K562 (cell line): ENCODE results near the gene ODAD3. TPM values are rescaled to one million over a fixed set of nuclear protein-coding genes. Genes with fewer than 3 reads are reported as not detected.
A peak's percentile ranks its signal among the peaks of the same experiment; 100 is the strongest.

ENCODE experiments used
- CHD1 ChIP-seq: fragments of 200-600 bp; sonication (generic); IDR thresholded peaks from one replicate; pipeline ENCODE4 v1.6.1; 2012; ENCODE audit warnings: mild to moderate bottlenecking, moderate library complexity, low read length, inconsistent platforms
- CTCFL ChIP-seq: IDR thresholded peaks from 2 replicates; pipeline ENCODE4 v1.6.1; 2011; ENCODE audit warnings: borderline replicate concordance, low read depth, mild to moderate bottlenecking, moderate library complexity, low read length; ENCODE audit not compliant: insufficient read depth, poor library complexity, severe bottlenecking
- ELF2 ChIP-seq: fragments of 250-450 bp; sonication (Bioruptor Pico); IDR thresholded peaks from 2 replicates; pipeline ENCODE4 v1.5.0; 2021; ENCODE audit warnings: mild to moderate bottlenecking
- IRF2 ChIP-seq: sonication (generic); formaldehyde crosslinking; IDR thresholded peaks from 2 replicates; pipeline ENCODE4 v1.8.1; 2022; ENCODE audit warnings: mild to moderate bottlenecking, missing genetic modification reagents
- KLF16 ChIP-seq: IDR thresholded peaks from 2 replicates; pipeline ENCODE4 v1.6.1; 2016; ENCODE audit warnings: antibody characterized with exemption
- MLX ChIP-seq, 2 experiments: fragments of 450-650 bp in 1 of 2; sonication (generic) in 1 of 2; formaldehyde crosslinking; conservative IDR thresholded peaks; 2 replicates each; pipeline versions ENCODE4 v1.4.0 to v1.8.1; 2020 to 2022; ENCODE audit warnings: mild to moderate bottlenecking in 1 of 2, missing genetic modification reagents in 1 of 2
- NEUROD1 ChIP-seq: fragments of 150-350 bp; IDR thresholded peaks from 2 replicates; pipeline ENCODE4 v1.6.1; 2014; ENCODE audit warnings: borderline replicate concordance, low read length, low read depth; ENCODE audit not compliant: partially characterized antibody
- PHB ChIP-seq: fragments of 250-450 bp; sonication (Bioruptor Pico); IDR thresholded peaks from 2 replicates; pipeline ENCODE4 v1.5.0; 2021
- RBFOX2 ChIP-seq: fragments of 200-400 bp; formaldehyde crosslinking; IDR thresholded peaks from 2 replicates; pipeline ENCODE4 v1.6.1; 2017; ENCODE audit warnings: low read depth, mild to moderate bottlenecking, low read length, moderate library complexity
- RCOR1 ChIP-seq, 2 experiments: IDR thresholded peaks; 2 replicates each; pipeline ENCODE4 v1.6.1; 2012; ENCODE audit warnings: low read depth in 2 of 2, low read length in 2 of 2, borderline replicate concordance in 1 of 2, improper control_type of control experiment in 1 of 2
- RERE ChIP-seq: sonication (generic); formaldehyde crosslinking; IDR thresholded peaks from 2 replicates; pipeline ENCODE4 v1.8.0; 2023; ENCODE audit warnings: missing genetic modification reagents, mild to moderate bottlenecking, borderline replicate concordance
- SRSF7 ChIP-seq: fragments of 200-400 bp; formaldehyde crosslinking; optimal IDR thresholded peaks from 2 replicates; pipeline ENCODE3; 2017; ENCODE audit warnings: mild to moderate bottlenecking, low read depth, low read length
- TOE1 ChIP-seq, 2 experiments: fragments of 450-650 bp in 1 of 2; sonication (generic) in 1 of 2; formaldehyde crosslinking in 1 of 2; IDR thresholded peaks; 2 replicates each; pipeline versions ENCODE4 v1.7.1 to v1.8.0; 2016 to 2022; ENCODE audit warnings: borderline replicate concordance in 2 of 2, mild to moderate bottlenecking in 2 of 2, antibody characterized with exemption in 1 of 2, inconsistent platforms in 1 of 2, low read depth in 1 of 2, missing genetic modification reagents in 1 of 2, moderate library complexity in 1 of 2
- ZBTB9 ChIP-seq: fragments of 450-650 bp; formaldehyde crosslinking; IDR thresholded peaks from 2 replicates; pipeline ENCODE4 v1.4.0; 2020; ENCODE audit warnings: mild to moderate bottlenecking, moderate library complexity
- ZNF274 ChIP-seq: IDR thresholded peaks from 2 replicates; pipeline ENCODE4 v1.6.1; 2011; ENCODE audit warnings: low read depth, mild to moderate bottlenecking, low read length, moderate library complexity, borderline replicate concordance
- polyA plus RNA-seq, 8 experiments: library from polyadenylated mRNA; depleted of rRNA in 4 of 8; stranded (reverse) in 5 of 8; unstranded in 3 of 8; fragments of >200 nt; fragmentation: Nextera tagmentation in 2 of 8; fragmentation: Illumina TruSeq in 1 of 8; extraction: Ambion mirVana in 2 of 8; extraction: Trizol in 1 of 8; gene quantifications; 2 replicates each; pipeline versions ENCODE4 v1.2.1 to v1.2.3, GENCODE V29; 2011 to 2014; ENCODE audit warnings: inconsistent platforms in 1 of 8, missing spikeins in 1 of 8
- total RNA-seq, 7 experiments: library from RNA; depleted of rRNA in 6 of 7; stranded (reverse); fragments of >200 nt in 6 of 7; fragmentation: Illumina TruSeq in 2 of 7; extraction: Trizol in 2 of 7; gene quantifications; 2 replicates each; pipeline versions ENCODE4 v1.2.1 to v1.2.3, GENCODE V29; 2011 to 2021; ENCODE audit warnings: low replicate concordance in 1 of 7

The ODAD3 gene
- total and polyA plus RNA-seq, 9 of the 15 experiments (the other 6 are each of a cell fraction or from before 2014, with no cell fraction given): 0.07 to 0.72 (median 0.14) TPM; not detected in 2

GRCh38 chr19:11382898-11383705, 51.8 kb downstream of the ODAD3 start (continued):
- TF ChIP-seq CHD1 (no peak), NEUROD1 (no peak), RCOR1 (IDR thresholded peaks at IDR 0.05; ENCODE audit: borderline replicate concordance in 1 of 2, low read depth in 2 of 2, low read length in 2 of 2) (peak in 1 of 2 experiments; percentile 75; a peak in 2 of 4 replicates), ELF2 (CRISPR knock-in tag) (no peak), IRF2 (no peak), RBFOX2 (peak; percentile 77), ZNF274 (no peak), TOE1 (IDR thresholded peaks at IDR 0.05; ENCODE audit: borderline replicate concordance) (no peak), TOE1 (CRISPR knock-in tag; IDR thresholded peaks at IDR 0.05; ENCODE audit: borderline replicate concordance, low read depth) (0 out of 2 replicates have a peak, but pooled peaks have one; percentile 22), MLX (CRISPR knock-in tag; conservative IDR thresholded peaks at IDR 0.05) (no peak), RERE (no peak), CTCFL (peak; percentile 88), ZBTB9 (CRISPR knock-in tag) (no peak), PHB (no peak), KLF16 (0 out of 2 replicates have a peak, but pooled peaks have one; percentile 56), SRSF7 (no peak)
